Measurements from ENCODE around the gene IFRD1.

The IFRD1 gene

DNA sequence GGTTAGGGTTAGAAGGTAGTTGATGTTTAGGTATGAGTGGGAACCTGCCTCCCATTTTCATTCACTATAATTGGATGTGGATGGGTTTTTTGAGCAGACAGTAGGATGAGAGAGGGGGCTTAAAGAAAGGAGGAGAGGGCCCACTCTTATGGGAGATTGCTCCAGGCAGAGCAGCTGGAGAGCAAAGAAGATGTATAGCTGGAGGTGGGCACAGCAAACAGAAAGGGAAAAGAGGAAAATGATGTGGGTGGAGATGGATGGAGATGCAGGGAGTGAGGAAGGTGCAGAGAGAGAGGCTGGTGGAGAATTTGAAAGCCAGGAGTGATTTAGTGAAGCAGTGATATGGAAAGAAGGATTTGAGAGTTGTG, 60.5 kb downstream of the IFRD1 start:
- Histone ChIP-seq H3K9me3 (ENCODE audit: insufficient read depth, low read depth, low read length) (no peaks in the 10 kb centered on the region), H3K79me2 (ENCODE audit: insufficient read depth, low read length) (no peaks in the 10 kb centered on the region), H3K4me1 (ENCODE audit: insufficient read depth, low read length, poor library complexity, severe bottlenecking) (peaks cover 4% of the 10 kb centered on the region), H2AFZ (ENCODE audit: low read length) (no peak overlapping the region), H3K4me2 (ENCODE audit: low read depth, low read length, poor library complexity, severe bottlenecking) (no peak overlapping the region), H4K20me1 (ENCODE audit: insufficient read depth, low read length, poor library complexity, severe bottlenecking) (no peaks in the 10 kb centered on the region), H3K36me3 (ENCODE audit: insufficient read depth, low read length) (no peaks in the 10 kb centered on the region), H3K9me2 (replicated peaks; ENCODE audit: low read depth, low read length) (no peaks in the 10 kb centered on the region), H3F3A (ENCODE audit: low read depth) (no peaks in the 10 kb centered on the region), H3K4me3 (ENCODE audit: low read length, poor library complexity, severe bottlenecking) (no peak overlapping the region), H3K9ac (ENCODE audit: low read depth, low read length, poor library complexity, severe bottlenecking) (no peak overlapping the region), H3K27me3 (ENCODE audit: insufficient read depth, low read length, poor library complexity, severe bottlenecking) (no peaks in the 10 kb centered on the region)
- TF ChIP-seq EZH2phosphoT487 (IDR thresholded peaks at IDR 0.05; ENCODE audit: borderline replicate concordance) = no peak
- TF ChIP-seq, protein P1, sequence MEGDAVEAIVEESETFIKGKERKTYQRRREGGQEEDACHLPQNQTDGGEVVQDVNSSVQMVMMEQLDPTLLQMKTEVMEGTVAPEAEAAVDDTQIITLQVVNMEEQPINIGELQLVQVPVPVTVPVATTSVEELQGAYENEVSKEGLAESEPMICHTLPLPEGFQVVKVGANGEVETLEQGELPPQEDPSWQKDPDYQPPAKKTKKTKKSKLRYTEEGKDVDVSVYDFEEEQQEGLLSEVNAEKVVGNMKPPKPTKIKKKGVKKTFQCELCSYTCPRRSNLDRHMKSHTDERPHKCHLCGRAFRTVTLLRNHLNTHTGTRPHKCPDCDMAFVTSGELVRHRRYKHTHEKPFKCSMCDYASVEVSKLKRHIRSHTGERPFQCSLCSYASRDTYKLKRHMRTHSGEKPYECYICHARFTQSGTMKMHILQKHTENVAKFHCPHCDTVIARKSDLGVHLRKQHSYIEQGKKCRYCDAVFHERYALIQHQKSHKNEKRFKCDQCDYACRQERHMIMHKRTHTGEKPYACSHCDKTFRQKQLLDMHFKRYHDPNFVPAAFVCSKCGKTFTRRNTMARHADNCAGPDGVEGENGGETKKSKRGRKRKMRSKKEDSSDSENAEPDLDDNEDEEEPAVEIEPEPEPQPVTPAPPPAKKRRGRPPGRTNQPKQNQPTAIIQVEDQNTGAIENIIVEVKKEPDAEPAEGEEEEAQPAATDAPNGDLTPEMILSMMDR (conservative IDR thresholded peaks at IDR 0.05; ENCODE audit: low read length) = no peak

DNA sequence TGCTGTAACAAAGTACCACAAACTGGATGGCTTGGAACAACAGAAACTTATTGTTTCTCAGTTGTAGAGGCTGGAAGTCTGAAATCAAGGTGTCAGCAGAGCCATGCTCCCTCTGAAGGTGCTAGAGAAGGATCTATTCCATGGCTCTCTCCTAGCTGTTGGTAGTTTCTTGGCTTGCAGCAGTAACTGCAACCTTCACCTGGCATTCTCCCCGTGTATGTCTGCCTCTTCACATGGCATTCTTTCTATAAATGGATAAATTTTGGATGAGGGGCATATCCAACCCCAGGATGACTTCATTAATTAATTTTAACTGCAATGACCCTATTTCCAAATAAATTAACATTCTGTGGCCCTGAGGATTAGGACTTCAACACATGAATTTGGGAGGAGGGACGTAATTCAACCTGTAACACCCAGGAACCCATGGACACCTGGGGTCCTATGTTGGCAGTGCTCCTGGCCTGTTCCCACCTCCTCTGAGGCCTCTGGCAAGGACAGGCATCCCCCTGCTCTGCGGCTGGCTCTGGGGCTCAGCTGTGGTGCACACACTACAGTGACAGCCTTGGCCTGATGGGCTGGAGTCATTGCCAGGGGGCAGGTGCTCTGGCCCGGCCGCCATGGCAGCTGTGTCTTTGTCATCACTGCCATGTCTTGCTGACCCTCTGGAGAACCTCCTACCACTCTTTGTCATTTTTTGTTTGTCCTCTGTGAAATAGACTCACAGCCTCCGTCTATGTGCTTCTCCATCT, 61.4 kb downstream of the IFRD1 start:
- Histone ChIP-seq H3K36me3 (ENCODE audit: insufficient read depth, low read length) (no peaks in the 10 kb centered on the region), H3K27me3 (ENCODE audit: insufficient read depth, low read length, poor library complexity, severe bottlenecking) (no peaks in the 10 kb centered on the region), H3K9me2 (replicated peaks; ENCODE audit: low read depth, low read length) (no peaks in the 10 kb centered on the region), H3K9ac (ENCODE audit: low read depth, low read length, poor library complexity, severe bottlenecking) (no peak overlapping the region), H3K79me2 (ENCODE audit: insufficient read depth, low read length) (no peaks in the 10 kb centered on the region), H3K4me1 (ENCODE audit: insufficient read depth, low read length, poor library complexity, severe bottlenecking) (peaks cover 4% of the 10 kb centered on the region), H3K9me3 (ENCODE audit: insufficient read depth, low read depth, low read length) (no peaks in the 10 kb centered on the region), H3F3A (ENCODE audit: low read depth) (no peaks in the 10 kb centered on the region), H3K4me3 (ENCODE audit: low read length, poor library complexity, severe bottlenecking) (no peak overlapping the region), H2AFZ (ENCODE audit: low read length) (no peak overlapping the region), H4K20me1 (ENCODE audit: insufficient read depth, low read length, poor library complexity, severe bottlenecking) (no peaks in the 10 kb centered on the region), H3K4me2 (ENCODE audit: low read depth, low read length, poor library complexity, severe bottlenecking) (no peak overlapping the region)
- no peak for TF ChIP-seq EZH2phosphoT487 (IDR thresholded peaks at IDR 0.05; ENCODE audit: borderline replicate concordance)
- TF ChIP-seq, protein P1 (conservative IDR thresholded peaks at IDR 0.05; ENCODE audit: low read length) = no peak

- Histone ChIP-seq H3K4me2 (ENCODE audit: low read depth, low read length, poor library complexity, severe bottlenecking) (no peak overlapping the region), H3K4me3 (ENCODE audit: low read length, poor library complexity, severe bottlenecking) (no peak overlapping the region), H3K9me3 (ENCODE audit: insufficient read depth, low read depth, low read length) (no peaks in the 10 kb centered on the region), H2AFZ (ENCODE audit: low read length) (no peak overlapping the region), H3K27me3 (ENCODE audit: insufficient read depth, low read length, poor library complexity, severe bottlenecking) (no peaks in the 10 kb centered on the region), H3K36me3 (ENCODE audit: insufficient read depth, low read length) (no peaks in the 10 kb centered on the region), H3K79me2 (ENCODE audit: insufficient read depth, low read length) (no peaks in the 10 kb centered on the region), H3K9ac (ENCODE audit: low read depth, low read length, poor library complexity, severe bottlenecking) (no peak overlapping the region), H3K9me2 (replicated peaks; ENCODE audit: low read depth, low read length) (no peaks in the 10 kb centered on the region), H4K20me1 (ENCODE audit: insufficient read depth, low read length, poor library complexity, severe bottlenecking) (no peaks in the 10 kb centered on the region), H3K4me1 (ENCODE audit: insufficient read depth, low read length, poor library complexity, severe bottlenecking) (peaks cover 4% of the 10 kb centered on the region), H3F3A (ENCODE audit: low read depth) (no peaks in the 10 kb centered on the region)
- TF ChIP-seq, protein P1 (conservative IDR thresholded peaks at IDR 0.05; ENCODE audit: low read length) = no peak
- TF ChIP-seq EZH2phosphoT487 (IDR thresholded peaks at IDR 0.05; ENCODE audit: borderline replicate concordance) = no peak
Observed at GRCh38 chr7:112512451-112513210, 62.4 kb downstream of the IFRD1 start.

Data from Loucy (cell line).